Measurements from ENCODE around the gene OR4D9.
"Not testable (repeated sequence)": the region's sequence is repeated elsewhere in the genome, so short reads cannot be mapped to it uniquely, and the experiment has no call there.

The OR4D9 gene

DNA sequence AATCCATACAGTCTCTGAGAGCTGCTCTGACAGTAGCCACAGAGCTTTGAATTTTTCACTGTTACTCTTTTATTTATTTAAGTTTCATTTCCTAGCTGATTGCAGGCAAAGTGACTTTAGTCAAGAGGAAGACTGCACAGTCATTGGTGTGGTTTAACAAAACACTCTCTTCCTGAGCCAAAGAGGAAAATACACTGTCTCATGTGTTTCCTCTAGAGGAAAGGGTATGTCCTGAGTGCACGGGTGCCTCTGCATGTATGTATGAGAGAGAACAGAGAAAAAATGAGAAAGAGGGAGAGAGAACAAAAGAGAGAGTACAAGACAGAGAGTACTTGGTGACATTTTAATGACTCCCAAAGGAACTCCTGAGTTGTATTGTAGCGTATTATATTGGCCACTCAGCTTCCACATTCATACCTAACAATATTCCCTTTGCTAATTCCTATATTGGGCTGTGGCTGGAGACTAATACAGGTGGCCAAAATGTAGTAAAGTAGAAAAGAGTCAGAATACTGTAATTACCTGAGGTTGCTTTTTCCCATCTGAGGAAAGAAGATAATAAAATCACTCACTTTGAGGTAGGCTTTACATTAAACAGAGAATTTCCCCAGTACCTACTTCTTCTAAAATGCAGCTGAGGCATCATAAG, at the start of gene OR4D9:
Gene OR4D9, plus strand, starts transcription at position 599 of the 649 bp plus-strand sequence. CDS start 3,374 bp downstream, outside the sequence.
- no peak for DNase-seq (ENCODE audit: low read depth, low spot score)

DNA sequence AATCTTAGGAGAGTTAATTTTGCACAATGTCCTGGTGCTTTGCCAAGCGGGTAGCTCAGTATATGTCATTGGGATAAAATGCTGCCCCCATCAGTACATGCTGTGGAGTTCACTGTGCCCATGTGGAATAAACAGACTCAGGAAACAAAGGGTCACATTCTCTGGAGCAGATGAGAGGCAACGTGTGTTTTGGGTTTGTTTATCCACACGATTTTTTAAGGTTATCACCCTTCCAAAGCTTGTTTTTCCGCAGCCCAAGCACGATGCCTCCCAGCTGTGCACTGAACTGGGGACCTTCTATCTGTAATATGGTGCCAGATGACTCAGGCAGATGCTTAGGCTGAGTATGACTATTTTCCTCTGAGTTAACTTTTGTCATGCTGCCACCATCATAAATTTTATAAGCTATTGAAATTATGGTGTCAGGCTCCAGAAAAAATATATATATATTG, 48.1 kb upstream of the OR4D9 start:
- DNase-seq (ENCODE audit: low read depth, low spot score), result no peak

DNA sequence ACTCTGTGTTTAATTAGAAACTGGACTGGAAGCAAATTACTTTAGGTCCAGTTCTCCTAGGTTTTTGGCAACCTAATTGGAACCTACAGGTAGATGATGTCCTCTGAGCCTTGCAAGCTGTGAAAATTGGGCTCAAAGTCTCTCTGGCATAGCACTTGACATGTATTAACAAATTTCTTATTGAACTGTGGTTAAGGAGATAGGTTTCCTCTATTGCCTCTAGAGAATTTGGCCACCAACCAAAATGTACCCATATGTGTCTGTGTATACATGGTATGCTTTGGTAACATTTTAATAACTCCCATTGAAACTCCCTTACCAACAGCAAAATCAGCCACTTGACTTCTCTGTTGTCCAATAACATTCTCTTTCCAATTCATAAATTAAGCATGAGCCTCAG, 38.3 kb upstream of the OR4D9 start, which contains the start of gene OR4D10:
Gene OR4D10, plus strand, starts transcription at position 301 of the 400 bp plus-strand sequence. CDS start 4,115 bp downstream, outside the sequence.
- DNase-seq (ENCODE audit: low read depth, low spot score), result no peak

DNA sequence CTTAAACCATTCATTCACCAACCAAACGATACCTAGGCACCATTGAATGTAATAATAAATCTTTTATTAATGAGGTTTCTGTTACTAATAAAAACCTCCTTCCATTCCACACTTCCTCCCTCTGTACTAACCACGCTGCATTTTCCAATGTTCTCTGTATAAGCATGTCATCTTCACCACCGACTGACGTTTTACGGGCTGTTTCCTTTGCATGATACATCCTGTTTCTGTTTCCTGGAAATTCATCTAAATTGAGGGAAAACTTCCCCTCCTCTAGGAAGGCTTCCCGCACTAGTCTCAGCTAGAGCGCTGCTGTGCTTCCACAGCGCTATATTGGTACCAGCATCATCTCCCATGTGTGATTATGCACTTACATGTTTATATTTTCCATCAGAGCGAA, 36.2 kb upstream of the OR4D9 start:
- DNase-seq (ENCODE audit: low read depth, low spot score), result no peak

GRCh38 chr11:59479906-59480305, 31.4 kb upstream of the OR4D9 start:
- no peak for DNase-seq (ENCODE audit: low read depth, low spot score)

DNA sequence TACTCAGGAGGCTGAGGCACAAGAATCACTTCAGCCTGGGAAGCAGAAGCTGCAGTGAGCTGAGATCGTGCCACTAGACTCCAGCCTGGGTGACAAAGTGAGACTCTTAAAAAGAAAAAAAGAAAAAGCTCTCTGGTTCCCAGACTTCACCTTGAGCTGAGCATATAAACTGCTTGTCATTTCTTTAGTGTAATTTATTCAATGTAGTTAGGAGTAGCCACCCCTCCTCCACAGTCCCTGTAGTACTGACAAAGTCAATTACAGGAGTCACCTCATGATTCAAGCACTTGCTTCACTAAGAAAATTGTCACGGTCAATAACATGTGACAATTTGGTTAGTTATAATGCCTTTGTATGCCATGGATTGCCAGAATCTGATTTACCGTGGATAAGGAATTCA, 31.0 kb upstream of the OR4D9 start:
- DNase-seq (ENCODE audit: low read depth, low spot score), result no peak

GRCh38 chr11:59501931-59502330, 9.4 kb upstream of the OR4D9 start:
- DNase-seq (ENCODE audit: low read depth, low spot score), result no peak

DNA sequence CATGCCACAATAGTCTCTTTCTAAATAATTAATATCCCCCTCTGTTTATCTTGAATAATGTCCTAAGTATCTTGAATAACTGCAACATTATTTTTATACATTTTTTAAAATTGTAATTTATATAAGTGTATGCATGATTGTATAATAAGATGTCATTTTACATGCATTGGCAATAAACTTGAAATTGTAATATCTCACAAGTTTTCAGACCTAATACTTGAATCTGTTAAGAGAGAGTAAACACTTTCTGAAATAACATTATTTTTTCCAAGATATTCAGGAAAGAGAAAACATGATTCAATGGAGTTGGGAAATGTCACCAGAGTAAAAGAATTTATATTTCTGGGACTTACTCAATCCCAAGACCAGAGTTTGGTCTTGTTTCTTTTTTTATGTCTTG, 8.1 kb upstream of the OR4D9 start, which contains the start of gene OR4D11:
Gene OR4D11, plus strand, starts transcription at position 301 of the 400 bp plus-strand sequence. Its CDS starts 0 bp downstream, at position 301.
- DNase-seq (ENCODE audit: low read depth, low spot score), result no peak

DNA sequence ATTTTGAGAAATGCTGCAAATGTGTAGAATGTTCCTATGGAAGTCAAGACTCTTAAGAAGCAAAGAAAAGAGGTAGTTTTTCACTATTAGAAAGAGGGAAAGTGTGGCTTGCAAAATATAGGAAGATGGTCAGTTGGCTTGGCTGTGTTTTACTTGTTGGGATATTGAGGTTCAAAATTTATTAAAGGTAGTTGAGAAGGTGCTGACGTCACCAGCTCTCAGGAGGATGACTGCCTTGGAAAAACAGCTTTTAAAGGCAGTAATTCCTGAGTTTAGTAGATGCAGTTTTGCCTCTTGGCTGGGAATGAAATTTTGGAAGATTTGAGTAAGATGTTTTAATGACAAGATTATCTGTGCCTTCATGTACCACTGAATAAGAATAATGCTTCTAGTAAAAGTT, 336 bp downstream of the OR4D9 start:
- no peak for DNase-seq (ENCODE audit: low read depth, low spot score)

- DNase-seq (ENCODE audit: low read depth, low spot score), result not testable (repeated sequence)
Observed at GRCh38 chr11:59520139-59520538, 8.8 kb downstream of the OR4D9 start.

- no peak for DNase-seq (ENCODE audit: low read depth, low spot score)
Observed at GRCh38 chr11:59520741-59521140, 9.4 kb downstream of the OR4D9 start.

DNA sequence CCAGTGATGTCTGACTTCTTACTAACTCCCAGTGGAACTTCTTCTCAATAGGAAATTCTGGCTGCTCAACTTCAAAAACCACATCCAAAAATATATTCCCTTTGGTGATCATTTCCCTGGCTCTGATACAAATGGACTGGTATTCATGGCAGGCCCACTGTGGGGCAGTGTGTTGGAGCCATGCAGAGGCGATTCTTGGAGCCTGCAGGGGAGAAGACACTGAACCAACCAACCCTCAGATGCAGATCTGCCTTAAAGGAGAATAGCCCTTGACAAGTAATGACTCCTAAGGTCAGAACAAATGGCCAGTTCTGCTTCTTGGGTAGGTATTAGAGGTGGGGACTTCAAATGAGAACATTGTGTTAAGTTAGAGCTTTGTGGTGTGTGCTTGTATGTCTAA, 12.2 kb downstream of the OR4D9 start:
- DNase-seq (ENCODE audit: low read depth, low spot score), result no peak

DNA sequence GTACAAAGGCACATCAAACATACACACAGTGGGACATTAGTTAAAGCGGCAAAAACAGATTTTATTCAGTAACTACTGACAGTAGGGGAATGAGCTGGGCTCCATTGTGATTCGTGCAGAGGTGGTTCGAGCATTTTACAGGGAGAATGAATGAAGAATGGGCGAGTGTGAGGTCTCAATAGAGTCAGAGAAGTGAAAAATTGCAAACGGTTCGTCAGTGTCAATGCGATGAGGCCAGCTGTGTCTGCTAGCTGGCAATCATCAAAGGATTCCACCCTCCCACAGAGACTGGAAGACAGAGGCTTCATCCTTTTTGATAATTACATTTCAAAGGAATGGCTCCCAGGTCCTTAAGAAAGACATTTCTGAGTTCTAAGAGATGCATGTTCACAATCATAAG, 17.4 kb downstream of the OR4D9 start:
- no peak for DNase-seq (ENCODE audit: low read depth, low spot score)

DNA sequence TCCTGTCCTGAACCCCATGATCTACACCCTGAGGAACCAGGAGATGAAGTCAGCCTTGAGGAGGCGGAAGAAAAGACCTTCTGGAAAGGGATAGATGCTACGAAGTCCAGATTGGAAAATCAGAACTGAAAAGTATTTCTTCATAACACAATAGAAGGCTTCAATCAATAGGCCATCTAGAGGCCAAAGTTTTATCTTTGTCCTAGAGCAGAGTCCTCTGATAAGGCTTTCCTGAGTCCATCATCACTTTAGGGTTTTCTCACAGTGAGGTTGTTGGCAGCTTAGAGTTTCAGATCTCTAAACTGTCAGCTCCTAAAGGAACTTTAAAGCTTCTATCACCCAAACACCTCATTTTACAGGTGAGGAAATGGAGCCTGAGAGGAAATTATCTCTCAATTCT, 21.3 kb downstream of the OR4D9 start:
- no peak for DNase-seq (ENCODE audit: low read depth, low spot score)

GRCh38 chr11:59534676-59535075, 23.3 kb downstream of the OR4D9 start:
- DNase-seq (ENCODE audit: low read depth, low spot score), result no peak

DNA sequence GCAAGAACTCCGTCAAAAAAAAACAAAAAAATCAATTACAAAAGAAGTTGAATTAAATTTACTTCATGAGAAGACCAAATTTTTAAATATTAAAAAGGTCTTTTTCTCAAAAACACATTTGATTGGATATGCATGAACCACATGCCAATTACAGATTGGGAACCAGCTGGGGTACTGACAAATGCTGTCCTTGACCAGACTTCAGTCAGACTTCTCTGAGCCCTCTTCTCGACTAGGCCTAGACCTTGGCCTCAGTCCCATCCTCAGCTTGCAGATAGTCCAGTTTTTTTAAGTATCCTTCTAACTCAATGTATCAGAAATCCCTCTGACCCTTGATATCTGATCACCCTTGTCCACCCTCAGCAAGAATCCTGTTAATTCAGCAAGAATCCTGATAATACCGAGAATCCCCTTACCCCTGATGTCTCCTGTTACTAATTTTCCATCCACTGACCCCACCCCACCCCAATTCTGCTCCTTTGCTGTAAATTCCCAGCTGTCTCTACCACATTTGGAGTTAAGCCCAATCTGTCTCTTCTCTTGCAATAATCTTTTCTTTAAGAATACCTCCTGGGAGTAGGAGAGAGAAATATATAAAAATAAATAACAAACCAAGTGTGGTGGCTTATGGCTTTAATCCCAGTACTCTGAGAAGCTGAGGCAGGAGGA, 30.9 kb downstream of the OR4D9 start:
- DNase-seq (ENCODE audit: low read depth, low spot score), result no peak

DNA sequence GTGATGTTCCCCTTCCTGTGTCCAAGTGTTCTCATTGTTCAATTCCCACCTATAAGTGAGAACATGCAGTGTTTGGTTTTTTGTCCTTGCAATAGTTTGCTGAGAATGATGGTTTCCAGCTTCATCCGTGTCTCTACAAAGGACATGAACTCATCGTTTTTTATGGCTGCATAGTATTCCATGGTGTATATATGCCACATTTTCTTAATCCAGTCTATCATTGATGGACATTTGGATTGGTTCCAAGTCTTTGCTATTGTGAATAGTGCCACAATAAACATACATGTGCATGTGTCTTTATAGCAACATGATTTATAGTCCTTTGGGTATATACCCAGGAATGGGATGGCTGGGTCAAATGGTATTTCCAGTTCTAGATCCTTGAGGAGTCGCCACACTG, 32.4 kb downstream of the OR4D9 start:
- not testable (repeated sequence) for DNase-seq (ENCODE audit: low read depth, low spot score)

GRCh38 chr11:59544869-59545178, 33.5 kb downstream of the OR4D9 start:
- DNase-seq (ENCODE audit: low read depth, low spot score), result no peak

- DNase-seq (ENCODE audit: low read depth, low spot score), result no peak
Observed at GRCh38 chr11:59545179-59546020, 34.1 kb downstream of the OR4D9 start.

GRCh38 chr11:59547605-59548308, 36.4 kb downstream of the OR4D9 start:
- not testable (repeated sequence) for DNase-seq (ENCODE audit: low read depth, low spot score)

DNA sequence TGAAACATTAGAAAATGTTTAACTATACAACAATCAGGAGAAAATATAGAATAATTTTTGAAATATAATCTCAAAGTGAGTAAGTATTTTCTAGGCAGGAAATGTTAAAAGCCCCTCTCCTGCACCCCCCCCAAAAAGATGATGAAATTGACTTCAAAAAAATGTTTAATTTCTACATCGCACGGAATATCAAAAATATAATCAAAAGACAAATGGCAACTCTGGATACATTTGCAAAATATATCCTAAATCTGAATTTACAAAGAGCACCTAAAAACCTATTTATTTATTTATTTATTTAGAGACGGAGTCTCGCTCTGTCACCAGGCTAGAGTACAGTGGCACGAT, 36.9 kb downstream of the OR4D9 start:
- DNase-seq (ENCODE audit: low read depth, low spot score), result no peak

GRCh38 chr11:59550368-59550841, 39.1 kb downstream of the OR4D9 start:
- DNase-seq (ENCODE audit: low read depth, low spot score), result peak; percentile 80

Data from smooth muscle cell of the brain vasculature (primary cell).